Measurements from ENCODE around the gene ASTN2.

GRCh38 chr9:117407436-117408022 is 7.3 kb downstream of the ASTN2 start:
- TF ChIP-seq EZH2 (IDR thresholded peaks at IDR 0.05; ENCODE audit: insufficient read depth, low read length) = no peak
- TF ChIP-seq, protein P1, sequence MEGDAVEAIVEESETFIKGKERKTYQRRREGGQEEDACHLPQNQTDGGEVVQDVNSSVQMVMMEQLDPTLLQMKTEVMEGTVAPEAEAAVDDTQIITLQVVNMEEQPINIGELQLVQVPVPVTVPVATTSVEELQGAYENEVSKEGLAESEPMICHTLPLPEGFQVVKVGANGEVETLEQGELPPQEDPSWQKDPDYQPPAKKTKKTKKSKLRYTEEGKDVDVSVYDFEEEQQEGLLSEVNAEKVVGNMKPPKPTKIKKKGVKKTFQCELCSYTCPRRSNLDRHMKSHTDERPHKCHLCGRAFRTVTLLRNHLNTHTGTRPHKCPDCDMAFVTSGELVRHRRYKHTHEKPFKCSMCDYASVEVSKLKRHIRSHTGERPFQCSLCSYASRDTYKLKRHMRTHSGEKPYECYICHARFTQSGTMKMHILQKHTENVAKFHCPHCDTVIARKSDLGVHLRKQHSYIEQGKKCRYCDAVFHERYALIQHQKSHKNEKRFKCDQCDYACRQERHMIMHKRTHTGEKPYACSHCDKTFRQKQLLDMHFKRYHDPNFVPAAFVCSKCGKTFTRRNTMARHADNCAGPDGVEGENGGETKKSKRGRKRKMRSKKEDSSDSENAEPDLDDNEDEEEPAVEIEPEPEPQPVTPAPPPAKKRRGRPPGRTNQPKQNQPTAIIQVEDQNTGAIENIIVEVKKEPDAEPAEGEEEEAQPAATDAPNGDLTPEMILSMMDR (IDR thresholded peaks at IDR 0.05; ENCODE audit: insufficient read depth, low read depth, low read length) = no peak
